GM12892 (cell line): ENCODE measurements around the gene AFF3.
"Not testable (repeated sequence)": the region's sequence is repeated elsewhere in the genome, so short reads cannot be mapped to it uniquely, and the experiment has no call there.

Source experiments
- POLR2A ChIP-seq: IDR thresholded peaks from 2 replicates; pipeline ENCODE4 v1.6.1; 2011; ENCODE audit warnings: low read depth, low read length, control low read depth
- POLR2AphosphoS5 ChIP-seq: IDR thresholded peaks from 2 replicates; pipeline ENCODE4 v1.6.1; 2011; ENCODE audit warnings: low read depth, low read length, control low read depth

- TF ChIP-seq POLR2A, POLR2AphosphoS5: not testable (repeated sequence)
These were observed 33.8 kb downstream of the AFF3 start for GRCh38 chr2:100108648-100109020.
